Vagina (tissue), 2 donors: Measurements from ENCODE around the gene UNC5B. TPM values are rescaled to one million over a fixed set of nuclear protein-coding genes. Genes with fewer than 3 reads are reported as not detected.

Source experiments
- DNase-seq, 2 donors: peaks; one replicate each; pipeline ENCODE4 v3.0.0-alpha.2; 2017; ENCODE audit errors: extremely low spot score in 2 of 2
- H3K27ac ChIP-seq: fragments of 200-600 bp; sonication (generic); one replicate; pipeline ENCODE4 v1.5.1; 2019
- H3K27me3 ChIP-seq: fragments of 200-600 bp; sonication (generic); one replicate; pipeline ENCODE4 v1.5.1; 2019
- H3K36me3 ChIP-seq, 2 donors: fragments of 200-600 bp; sonication (generic); one replicate each; pipeline ENCODE4 v1.5.1; 2017 to 2019
- H3K4me1 ChIP-seq: fragments of 200-600 bp; sonication (generic); one replicate; pipeline ENCODE4 v1.5.1; 2019
- H3K4me3 ChIP-seq, 2 donors: fragments of 200-600 bp; sonication (generic); 1 replicate in 1 of 2; 2 replicates in 1 of 2; pipeline ENCODE4 v1.5.1; 2016 to 2019
- H3K9me3 ChIP-seq: fragments of 200-600 bp; sonication (generic); one replicate; pipeline ENCODE4 v1.5.1; 2019
- POLR2A ChIP-seq, 2 donors: fragments of 450-650 bp; IDR thresholded peaks; one replicate each; pipeline ENCODE4 v1.6.1; 2017; ENCODE audit warnings: antibody characterized with exemption in 2 of 2, mild to moderate bottlenecking in 2 of 2, moderate library complexity in 2 of 2
- POLR2AphosphoS5 ChIP-seq, 2 donors: sonication (generic); formaldehyde crosslinking; IDR thresholded peaks; one replicate each; pipeline ENCODE4 v1.9.0; 2017; ENCODE audit warnings: antibody characterized with exemption in 2 of 2, mild to moderate bottlenecking in 2 of 2, low read depth in 1 of 2; ENCODE audit not compliant: insufficient read depth in 1 of 2
- intact Hi-C: fragments of 100-400 bp; cut with DNase I; formaldehyde crosslinking; loops from one replicate; pipeline ENCODE4 v1.15.1; 2023
- total RNA-seq: library from RNA; depleted of rRNA; stranded (reverse); fragments of >200 nt; gene quantifications from one replicate; pipeline ENCODE4 v1.2.3, GENCODE V29; 2016
- TF ChIP-seq, protein P1 (sequence below), 3 experiments: fragments of 450-650 bp in 2 of 3; fragments of 200-600 bp in 1 of 3; sonication (generic) in 1 of 3; IDR thresholded peaks; one replicate each; pipeline ENCODE4 v1.5.1; 2017 to 2019; ENCODE audit warnings: antibody characterized with exemption in 3 of 3, mild to moderate bottlenecking in 2 of 3, moderate library complexity in 2 of 3

UNC5B gene
- total RNA-seq, 1 donor from 2014 or later = 24.3 TPM

DNA sequence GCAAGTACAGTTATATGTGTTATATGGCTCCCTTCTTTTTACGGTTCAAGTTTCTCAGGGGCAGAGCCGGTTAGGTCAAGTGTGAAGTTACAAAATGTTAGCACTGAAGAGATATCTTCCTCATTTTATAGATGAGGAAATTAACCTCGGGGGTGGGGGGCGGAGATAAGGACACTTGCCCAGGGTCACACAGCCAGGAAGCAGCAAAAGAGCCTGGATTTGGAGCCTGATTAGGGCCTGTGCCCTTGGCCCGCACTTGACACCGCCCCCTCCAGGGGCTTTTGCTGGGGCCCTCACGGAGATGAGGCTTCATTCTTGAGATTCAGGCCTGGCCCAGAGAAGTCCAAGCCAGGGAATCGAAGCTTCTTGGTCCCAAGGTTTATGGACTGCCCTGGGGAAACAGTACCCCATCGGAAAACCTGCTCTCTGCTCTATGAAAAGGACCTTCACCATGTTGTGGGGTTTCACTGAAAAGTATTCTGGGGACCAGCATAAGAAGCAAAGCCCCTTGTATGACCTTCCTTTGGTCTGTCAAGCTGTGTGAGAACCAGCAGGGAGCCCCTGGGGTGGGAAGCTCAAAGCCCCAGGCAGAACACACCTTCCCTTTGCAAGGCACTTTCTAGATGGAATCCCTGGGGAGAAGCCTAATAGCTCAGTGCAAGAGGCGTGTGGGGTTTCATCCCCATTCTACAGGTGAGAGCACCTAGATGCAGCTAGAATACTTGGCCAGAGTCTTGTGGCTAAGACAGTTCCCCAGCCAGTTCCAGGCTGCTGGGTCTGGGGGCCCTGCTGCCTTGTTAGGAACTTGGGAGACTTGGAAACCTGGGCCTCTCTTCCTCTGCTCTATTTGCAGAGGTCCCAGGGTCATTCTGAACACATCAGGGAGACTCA is 21.9 kb downstream of the UNC5B start:
- intact Hi-C loops = loop anchor here (5.0 kb wide), 1 partner anchor 1782 kb away; the partner anchor contains the start of gene TSPAN15
- Histone ChIP-seq H3K27ac (peak overlapping the region; percentile 71), H3K9me3 (no peaks in the 10 kb centered on the region), H3K4me1 (peaks cover 100% of the 10 kb centered on the region), H3K4me3 (no peak overlapping the region), H3K27me3 (no peaks in the 10 kb centered on the region), H3K36me3 (no peaks in the 10 kb centered on the region)
- TF ChIP-seq POLR2A (IDR thresholded peaks at IDR 0.05) (no peak), POLR2AphosphoS5 (IDR thresholded peaks at IDR 0.05; ENCODE audit: insufficient read depth in 1 of 2, low read depth in 1 of 2) (no peak)
- TF ChIP-seq, protein P1, sequence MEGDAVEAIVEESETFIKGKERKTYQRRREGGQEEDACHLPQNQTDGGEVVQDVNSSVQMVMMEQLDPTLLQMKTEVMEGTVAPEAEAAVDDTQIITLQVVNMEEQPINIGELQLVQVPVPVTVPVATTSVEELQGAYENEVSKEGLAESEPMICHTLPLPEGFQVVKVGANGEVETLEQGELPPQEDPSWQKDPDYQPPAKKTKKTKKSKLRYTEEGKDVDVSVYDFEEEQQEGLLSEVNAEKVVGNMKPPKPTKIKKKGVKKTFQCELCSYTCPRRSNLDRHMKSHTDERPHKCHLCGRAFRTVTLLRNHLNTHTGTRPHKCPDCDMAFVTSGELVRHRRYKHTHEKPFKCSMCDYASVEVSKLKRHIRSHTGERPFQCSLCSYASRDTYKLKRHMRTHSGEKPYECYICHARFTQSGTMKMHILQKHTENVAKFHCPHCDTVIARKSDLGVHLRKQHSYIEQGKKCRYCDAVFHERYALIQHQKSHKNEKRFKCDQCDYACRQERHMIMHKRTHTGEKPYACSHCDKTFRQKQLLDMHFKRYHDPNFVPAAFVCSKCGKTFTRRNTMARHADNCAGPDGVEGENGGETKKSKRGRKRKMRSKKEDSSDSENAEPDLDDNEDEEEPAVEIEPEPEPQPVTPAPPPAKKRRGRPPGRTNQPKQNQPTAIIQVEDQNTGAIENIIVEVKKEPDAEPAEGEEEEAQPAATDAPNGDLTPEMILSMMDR (IDR thresholded peaks at IDR 0.05) = no peak
- no peak for DNase-seq

DNA sequence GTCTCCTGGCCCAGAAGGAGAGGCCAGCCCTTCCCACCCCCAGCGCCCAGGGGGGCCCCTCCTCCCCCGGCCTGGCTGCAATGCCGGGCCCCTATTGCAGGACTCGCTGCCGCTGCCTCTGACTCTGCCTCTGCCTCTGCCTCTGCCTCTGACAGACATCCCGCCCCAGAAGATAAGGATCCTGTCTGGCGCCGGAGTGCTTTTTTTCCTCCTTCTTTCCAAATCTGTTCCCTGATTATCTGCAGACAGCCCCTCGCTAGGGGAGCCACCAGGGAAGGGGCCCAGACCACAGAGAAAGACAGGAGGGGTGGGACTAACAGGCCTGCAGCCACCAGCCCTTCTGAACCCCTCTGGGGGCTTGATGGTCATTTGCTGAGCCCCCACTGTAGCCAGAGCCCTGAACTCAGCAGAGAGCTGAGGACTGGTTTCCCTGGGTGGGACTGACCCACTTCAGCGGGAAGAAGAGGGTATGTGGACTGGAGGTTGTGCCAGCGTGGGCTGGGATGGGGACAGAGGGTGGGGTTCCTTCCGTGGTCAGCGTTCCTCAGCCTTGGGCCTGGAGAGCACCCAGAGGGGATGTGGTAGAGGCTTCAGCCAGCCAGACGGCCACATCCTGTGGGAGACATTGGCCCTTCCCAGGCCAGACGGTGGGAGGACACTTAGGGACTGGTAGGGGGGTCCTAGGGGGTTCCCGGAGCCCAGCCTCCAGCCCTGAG is 22.8 kb downstream of the UNC5B start:
- no peak for TF ChIP-seq POLR2A (IDR thresholded peaks at IDR 0.05)
- TF ChIP-seq POLR2AphosphoS5 (IDR thresholded peaks at IDR 0.05; ENCODE audit: insufficient read depth in 1 of 2, low read depth in 1 of 2) = peak in 1 of 2 donors; percentile 59
- TF ChIP-seq, protein P1 (IDR thresholded peaks at IDR 0.05) = no peak
- H3K36me3 ChIP-seq = no peaks in the 10 kb centered on the region
- intact Hi-C loops = loop anchor here (5.0 kb wide), 1 partner anchor 1783 kb away; the partner anchor contains the start of gene TSPAN15
- no peak for DNase-seq
- H3K9me3 ChIP-seq = no peaks in the 10 kb centered on the region
- H3K4me3 ChIP-seq = peak overlapping the region in 1 of 2 donors; percentile 17
- H3K4me1 ChIP-seq = peaks cover 100% of the 10 kb centered on the region
- H3K27me3 ChIP-seq = no peaks in the 10 kb centered on the region
- H3K27ac ChIP-seq = peak overlapping the region; percentile 71

DNA sequence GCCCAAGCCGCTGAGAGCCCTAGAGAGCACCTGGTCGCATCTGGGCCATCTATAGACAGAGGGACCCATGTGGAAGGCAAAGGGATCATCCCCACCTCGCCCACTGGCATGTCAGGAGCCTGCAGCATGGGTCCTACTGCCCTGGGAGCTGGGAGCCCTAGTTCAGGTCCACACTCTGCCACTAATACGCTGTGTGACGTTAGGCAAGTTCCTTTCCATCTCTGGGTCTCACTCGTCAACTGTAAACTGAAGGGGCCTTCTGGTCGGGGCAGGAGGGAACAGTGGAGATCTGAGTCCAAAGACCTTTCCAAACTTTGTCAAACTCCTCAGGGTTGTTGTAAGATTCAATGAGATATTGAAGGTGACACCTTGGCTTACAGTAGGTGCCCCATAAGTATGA is 23.4 kb downstream of the UNC5B start:
- TF ChIP-seq POLR2AphosphoS5 (IDR thresholded peaks at IDR 0.05; ENCODE audit: insufficient read depth in 1 of 2, low read depth in 1 of 2) = no peak
- TF ChIP-seq, protein P1 (IDR thresholded peaks at IDR 0.05) = no peak
- TF ChIP-seq POLR2A (IDR thresholded peaks at IDR 0.05) = no peak
- H3K9me3 ChIP-seq = no peaks in the 10 kb centered on the region
- peaks cover 100% of the 10 kb centered on the region for H3K4me1 ChIP-seq
- H3K27me3 ChIP-seq = no peaks in the 10 kb centered on the region
- H3K36me3 ChIP-seq = no peaks in the 10 kb centered on the region
- H3K27ac ChIP-seq = peak overlapping the region; percentile 71
- no peak overlapping the region for H3K4me3 ChIP-seq
- intact Hi-C loops = no loop called here
- DNase-seq = no peak

DNA sequence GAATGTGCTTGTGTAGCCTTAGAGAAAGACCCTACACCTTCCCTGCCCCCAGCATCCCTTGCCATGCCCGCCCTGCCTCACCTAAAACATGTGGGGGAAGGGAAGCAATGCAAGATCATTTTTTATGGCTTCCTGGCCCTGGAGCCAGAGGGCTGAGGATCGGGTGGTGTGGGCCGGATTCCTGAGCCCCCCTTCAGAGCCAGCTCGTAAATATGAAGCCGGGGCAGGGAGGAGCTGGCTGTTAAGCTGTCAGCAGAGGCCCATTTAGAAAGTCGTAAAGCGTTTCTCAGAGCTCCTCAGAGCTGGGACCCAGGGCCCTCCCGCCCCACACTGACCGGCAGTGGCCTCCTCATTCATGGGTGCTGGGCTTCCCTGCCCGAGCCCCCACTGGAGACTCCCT is 23.9 kb downstream of the UNC5B start:
- DNase-seq = no peak
- TF ChIP-seq POLR2AphosphoS5 (IDR thresholded peaks at IDR 0.05; ENCODE audit: insufficient read depth in 1 of 2, low read depth in 1 of 2) (peak in 1 of 2 donors; percentile 50), POLR2A (IDR thresholded peaks at IDR 0.05) (no peak)
- Histone ChIP-seq H3K4me3 (no peak overlapping the region), H3K27me3 (no peaks in the 10 kb centered on the region), H3K27ac (peak overlapping the region; percentile 71), H3K4me1 (peaks cover 100% of the 10 kb centered on the region), H3K36me3 (no peaks in the 10 kb centered on the region), H3K9me3 (no peaks in the 10 kb centered on the region)
- intact Hi-C loops = no loop called here

DNA sequence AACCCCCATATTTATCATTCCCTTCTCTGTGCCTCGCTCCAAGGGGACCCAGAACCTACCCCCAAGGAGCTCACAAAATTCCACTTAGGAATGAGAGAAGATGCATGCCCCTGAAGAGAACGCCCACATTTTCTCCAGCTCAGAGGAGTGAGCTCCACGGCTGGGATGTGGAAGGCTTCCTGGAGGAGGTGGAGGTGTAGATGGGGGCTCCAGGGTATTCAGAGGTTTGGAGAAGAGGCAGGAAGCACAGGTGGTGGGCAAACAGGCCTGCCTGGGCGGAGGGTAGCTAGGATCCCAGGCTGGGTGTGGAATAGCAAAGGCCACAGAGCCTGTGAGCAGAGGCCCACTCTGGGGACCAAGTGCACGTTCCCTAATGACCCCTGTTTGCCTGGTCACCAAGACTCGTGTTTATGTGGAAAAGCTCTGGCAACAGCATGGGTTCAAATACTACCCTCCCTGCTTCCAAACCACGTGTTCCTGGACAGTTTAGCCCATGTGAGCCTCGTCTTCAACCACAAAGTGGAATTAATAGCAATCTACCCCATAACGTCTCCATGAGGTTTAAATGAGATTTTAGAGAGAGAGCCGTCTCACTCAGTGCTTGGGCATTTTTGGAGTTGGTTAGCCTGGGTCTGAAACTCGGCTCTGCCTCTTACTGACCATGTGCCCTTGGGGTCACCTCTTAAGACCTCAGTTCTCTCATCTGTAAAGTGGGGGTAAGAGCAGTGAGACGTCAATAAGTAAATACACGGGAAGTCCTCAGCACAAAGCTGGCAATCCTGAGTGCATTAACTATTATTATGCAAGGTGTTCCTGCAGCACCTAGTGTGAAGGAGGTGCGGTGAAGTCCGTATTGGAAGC is 24.7 kb downstream of the UNC5B start:
- no peaks in the 10 kb centered on the region for H3K36me3 ChIP-seq
- no peaks in the 10 kb centered on the region for H3K9me3 ChIP-seq
- DNase-seq = no peak
- H3K27me3 ChIP-seq = no peaks in the 10 kb centered on the region
- peak overlapping the region; percentile 71 for H3K27ac ChIP-seq
- intact Hi-C loops = no loop called here
- H3K4me1 ChIP-seq = peaks cover 100% of the 10 kb centered on the region
- H3K4me3 ChIP-seq = no peak overlapping the region
- TF ChIP-seq POLR2AphosphoS5 (IDR thresholded peaks at IDR 0.05; ENCODE audit: insufficient read depth in 1 of 2, low read depth in 1 of 2) (no peak), POLR2A (IDR thresholded peaks at IDR 0.05) (no peak)
- TF ChIP-seq, protein P1 (IDR thresholded peaks at IDR 0.05) = no peak
